HCT116 (cell line): Measurements from ENCODE around the gene UBE2N. TPM values are rescaled to one million over a fixed set of nuclear protein-coding genes. Genes with fewer than 3 reads are reported as not detected.

Experiments
- ATAC-seq: fragments of 200-7000 bp; cut with Tn5 transposase; 2 replicates; pipeline ENCODE4 v1.9.1; 2020; ENCODE audit warnings: mild to moderate bottlenecking, moderate library complexity
- BruUV-seq: library from RNA; stranded (reverse); fragments of 400-500 nt; replicated peaks from 2 replicates; lab custom pipeline; 2021; lab: Mats Ljungman, UMichigan
- CTCF ChIA-PET: fragments of 300-600 bp; sonication (Branson Sonifier 250); formaldehyde crosslinking; loops from one replicate; lab custom pipeline; 2021; ENCODE audit warnings: antibody characterized with exemption; lab: Charles Lee
- POLR2A ChIA-PET: fragments of 300-600, 350-600 bp; sonication (Branson Sonifier 250); formaldehyde crosslinking; loops from one replicate; lab custom pipeline; 2021; ENCODE audit warnings: antibody characterized with exemption; lab: Charles Lee
- RAD21 ChIA-PET, 2 experiments: fragments of 300-600 bp; sonication (Branson Sonifier 250); formaldehyde crosslinking; loops; one replicate each; lab custom pipeline; 2023; ENCODE audit warnings: low total read pairs in 2 of 2; ENCODE audit not compliant: uncharacterized antibody in 2 of 2, unreplicated experiment in 2 of 2, low non-redundant PET in 1 of 2; lab: Charles Lee
- DNase-seq: peaks from one replicate; pipeline ENCODE4 v3.0.0-alpha.2; 2010; ENCODE audit warnings: low read depth, low spot score
- H2AFZ ChIP-seq: fragments of 200-600 bp; shearing (Covaris generic), sonication (generic); 2 replicates; pipeline ENCODE4 v1.6.1; 2017; ENCODE audit warnings: low read depth, mixed run types, mixed read lengths, antibody characterized with exemption, low read length; ENCODE audit not compliant: poor library complexity, severe bottlenecking
- H3K27ac ChIP-seq: 2 replicates; pipeline ENCODE4 v1.5.1; 2012; ENCODE audit warnings: low read depth, low read length
- H3K27me3 ChIP-seq: fragments of 200-600 bp; sonication (generic); 2 replicates; pipeline ENCODE4 v1.6.1; 2016; ENCODE audit warnings: mixed run types, low read length, mixed read lengths; ENCODE audit not compliant: insufficient read depth
- H3K36me3 ChIP-seq, 2 experiments: fragments of 200-500 bp in 1 of 2; fragments of 200-600 bp in 1 of 2; sonication (Bioruptor generic) in 1 of 2; sonication (generic) in 1 of 2; 2 replicates each; pipeline versions ENCODE4 v1.5.1 to v1.6.1; 2014 to 2016; ENCODE audit warnings: low read length in 2 of 2, inconsistent platforms in 1 of 2, mixed read lengths in 1 of 2, mixed run types in 1 of 2; ENCODE audit not compliant: insufficient read depth in 2 of 2, control insufficient read depth in 1 of 2
- H3K4me1 ChIP-seq, 2 experiments: fragments of 200-600 bp in 1 of 2; sonication (generic) in 1 of 2; 2 replicates each; pipeline versions ENCODE4 v1.5.1 to v1.6.1; 2012 to 2017; ENCODE audit warnings: low read length in 2 of 2, inconsistent platforms in 1 of 2, mild to moderate bottlenecking in 1 of 2, mixed read lengths in 1 of 2, mixed run types in 1 of 2, moderate library complexity in 1 of 2; ENCODE audit not compliant: insufficient read depth in 2 of 2, control insufficient read depth in 1 of 2
- H3K4me2 ChIP-seq: fragments of 200-600 bp; sonication (generic); 2 replicates; pipeline ENCODE4 v1.6.1; 2017; ENCODE audit warnings: mixed run types, low read length, mixed read lengths
- H3K4me3 ChIP-seq, 2 experiments: fragments of 200-600 bp in 1 of 2; sonication (generic) in 1 of 2; replicated peaks in 1 of 2; 2 replicates each; pipeline ENCODE4 v1.5.1; 2011 to 2016; ENCODE audit warnings: low read length in 2 of 2, control low read depth in 1 of 2, low read depth in 1 of 2, mild to moderate bottlenecking in 1 of 2, mixed read lengths in 1 of 2, mixed run types in 1 of 2
- H3K79me2 ChIP-seq: fragments of 200-600 bp; sonication (generic); 2 replicates; pipeline ENCODE4 v1.6.1; 2017; ENCODE audit warnings: mild to moderate bottlenecking, mixed run types, low read length, moderate library complexity, mixed read lengths; ENCODE audit not compliant: insufficient read depth
- H3K9ac ChIP-seq: fragments of 200-600 bp; sonication (generic); 2 replicates; pipeline ENCODE4 v1.6.1; 2016; ENCODE audit warnings: low read length, mixed read lengths
- H3K9me2 ChIP-seq: fragments of 200-600 bp; sonication (generic), shearing (Covaris generic); 2 replicates; pipeline ENCODE4 v1.6.1; 2017; ENCODE audit warnings: mixed run types, mild to moderate bottlenecking, moderate library complexity; ENCODE audit not compliant: insufficient read depth
- H3K9me3 ChIP-seq, 2 experiments: fragments of 200-500 bp in 1 of 2; fragments of 200-600 bp in 1 of 2; sonication (Bioruptor generic) in 1 of 2; sonication (generic) in 1 of 2; 2 replicates each; pipeline ENCODE4 v1.6.1; 2014 to 2017; ENCODE audit warnings: low read length in 2 of 2, mixed read lengths in 2 of 2, inconsistent platforms in 1 of 2, low read depth in 1 of 2, mild to moderate bottlenecking in 1 of 2, mixed run types in 1 of 2, moderate library complexity in 1 of 2; ENCODE audit not compliant: control insufficient read depth in 1 of 2, insufficient read depth in 1 of 2
- H4K20me1 ChIP-seq: fragments of 200-600 bp; sonication (generic), shearing (Covaris generic); 2 replicates; pipeline ENCODE4 v1.6.1; 2017; ENCODE audit warnings: mixed run types, mild to moderate bottlenecking, moderate library complexity; ENCODE audit not compliant: insufficient read depth
- CBX3 ChIP-seq: IDR thresholded peaks from 2 replicates; pipeline ENCODE4 v1.6.1; 2012; ENCODE audit warnings: low read depth
- CEBPB ChIP-seq: IDR thresholded peaks from 2 replicates; pipeline ENCODE4 v1.6.1; 2012; ENCODE audit warnings: low read depth
- JUND ChIP-seq: IDR thresholded peaks from 2 replicates; pipeline ENCODE4 v1.6.1; 2012
- POLR2A ChIP-seq: IDR thresholded peaks from 2 replicates; pipeline ENCODE4 v1.7.0; 2011; ENCODE audit warnings: borderline replicate concordance; ENCODE audit not compliant: insufficient read depth, insufficient read length; ENCODE audit errors: extremely low read depth
- SIN3A ChIP-seq: IDR thresholded peaks from 2 replicates; pipeline ENCODE4 v1.6.1; 2012; ENCODE audit warnings: low read depth
- SP1 ChIP-seq: IDR thresholded peaks from 2 replicates; pipeline ENCODE4 v1.6.1; 2012; ENCODE audit warnings: low read depth
- TCF7L2 ChIP-seq: IDR thresholded peaks from 2 replicates; pipeline ENCODE4 v1.7.0; 2011; ENCODE audit warnings: borderline replicate concordance, inconsistent platforms; ENCODE audit not compliant: insufficient read depth, insufficient read length; ENCODE audit errors: extremely low read depth
- ZNF274 ChIP-seq: fragments of 200-500 bp; sonication (Bioruptor generic); IDR thresholded peaks from 2 replicates; pipeline ENCODE4 v1.6.1; 2014; ENCODE audit warnings: mild to moderate bottlenecking, low read depth, low read length, inconsistent platforms
- intact Hi-C: fragments of 100-400 bp; cut with micrococcal nuclease; formaldehyde crosslinking; loops from 2 replicates; pipeline ENCODE4 v1.10.0; 2022
- total RNA-seq: library from RNA; stranded (reverse); gene quantifications from one replicate; pipeline ENCODE4 v1.2.1, GENCODE V29; 2021; ENCODE audit not compliant: unreplicated experiment
- TF ChIP-seq, protein P1 (sequence below): IDR thresholded peaks from 2 replicates; pipeline ENCODE4 v1.6.1; 2012
- TF ChIP-seq, protein P2 (sequence below): IDR thresholded peaks from 2 replicates; pipeline ENCODE4 v1.6.1; 2012; ENCODE audit warnings: low read depth

UBE2N gene
- total RNA-seq, 1 experiment from 2014 or later: 140 TPM

DNA sequence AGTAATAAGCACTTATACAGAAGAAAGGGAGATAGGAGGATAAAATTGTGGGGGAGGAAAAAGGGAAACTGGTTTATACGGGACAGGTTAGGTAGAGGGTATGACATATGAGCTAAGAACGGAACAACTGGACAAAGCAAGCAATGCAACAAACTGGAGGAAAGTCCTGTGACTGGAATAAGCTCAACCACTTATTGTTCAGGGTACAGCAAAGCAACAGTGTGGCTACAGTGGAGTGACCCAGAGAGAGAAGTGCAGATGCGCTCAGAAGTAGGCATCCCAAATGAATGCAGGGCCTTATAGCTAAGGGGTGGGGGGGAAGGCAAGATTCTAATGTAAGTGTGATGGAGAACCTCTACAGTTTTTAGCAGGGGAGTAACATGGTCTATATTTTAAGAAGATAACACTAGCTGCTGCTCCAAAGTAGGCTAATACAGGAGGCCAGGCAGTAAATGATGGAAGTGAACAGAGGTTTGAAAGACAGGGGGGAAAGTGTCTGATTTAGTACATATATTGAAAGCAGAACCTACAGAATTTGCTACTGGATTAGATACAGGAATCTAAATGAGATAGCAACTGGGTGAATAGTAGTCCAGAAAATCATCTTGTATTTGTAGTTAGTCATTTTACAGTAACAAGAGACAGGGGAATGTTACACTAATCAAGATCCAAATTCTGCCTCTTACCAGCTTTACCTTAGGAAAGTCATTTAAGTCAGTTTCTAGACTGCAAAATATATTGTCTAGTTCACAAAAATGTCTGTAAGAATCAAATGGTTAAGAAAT lies 3.3 kb downstream of the UBE2N start:
- Histone ChIP-seq H3K4me1 (peaks cover 20 to 36% of the 10 kb centered on the region in 2 experiments; a peak in 3 of 4 replicates), H3K9me3 (no peaks in the 10 kb centered on the region), H3K9ac (no peak overlapping the region), H3K9me2 (no peaks in the 10 kb centered on the region), H3K36me3 (no peaks in the 10 kb centered on the region), H4K20me1 (peaks cover 48% of the 10 kb centered on the region; the same call in 1 of the 2 replicates), H3K4me3 (no peak overlapping the region), H3K79me2 (peaks cover 83% of the 10 kb centered on the region), H3K4me2 (no peak overlapping the region), H3K27me3 (no peaks in the 10 kb centered on the region), H2AFZ (no peak overlapping the region), H3K27ac (no peak overlapping the region)
- DNase-seq (no peak), ATAC-seq (no peak)
- TF ChIP-seq POLR2A (no peak), CBX3 (no peak), CEBPB (no peak), SP1 (no peak), JUND (no peak), TCF7L2 (no peak), SIN3A (no peak), ZNF274 (no peak)
- TF ChIP-seq, protein P1, sequence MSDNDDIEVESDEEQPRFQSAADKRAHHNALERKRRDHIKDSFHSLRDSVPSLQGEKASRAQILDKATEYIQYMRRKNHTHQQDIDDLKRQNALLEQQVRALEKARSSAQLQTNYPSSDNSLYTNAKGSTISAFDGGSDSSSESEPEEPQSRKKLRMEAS: no peak
- TF ChIP-seq, protein P2, sequence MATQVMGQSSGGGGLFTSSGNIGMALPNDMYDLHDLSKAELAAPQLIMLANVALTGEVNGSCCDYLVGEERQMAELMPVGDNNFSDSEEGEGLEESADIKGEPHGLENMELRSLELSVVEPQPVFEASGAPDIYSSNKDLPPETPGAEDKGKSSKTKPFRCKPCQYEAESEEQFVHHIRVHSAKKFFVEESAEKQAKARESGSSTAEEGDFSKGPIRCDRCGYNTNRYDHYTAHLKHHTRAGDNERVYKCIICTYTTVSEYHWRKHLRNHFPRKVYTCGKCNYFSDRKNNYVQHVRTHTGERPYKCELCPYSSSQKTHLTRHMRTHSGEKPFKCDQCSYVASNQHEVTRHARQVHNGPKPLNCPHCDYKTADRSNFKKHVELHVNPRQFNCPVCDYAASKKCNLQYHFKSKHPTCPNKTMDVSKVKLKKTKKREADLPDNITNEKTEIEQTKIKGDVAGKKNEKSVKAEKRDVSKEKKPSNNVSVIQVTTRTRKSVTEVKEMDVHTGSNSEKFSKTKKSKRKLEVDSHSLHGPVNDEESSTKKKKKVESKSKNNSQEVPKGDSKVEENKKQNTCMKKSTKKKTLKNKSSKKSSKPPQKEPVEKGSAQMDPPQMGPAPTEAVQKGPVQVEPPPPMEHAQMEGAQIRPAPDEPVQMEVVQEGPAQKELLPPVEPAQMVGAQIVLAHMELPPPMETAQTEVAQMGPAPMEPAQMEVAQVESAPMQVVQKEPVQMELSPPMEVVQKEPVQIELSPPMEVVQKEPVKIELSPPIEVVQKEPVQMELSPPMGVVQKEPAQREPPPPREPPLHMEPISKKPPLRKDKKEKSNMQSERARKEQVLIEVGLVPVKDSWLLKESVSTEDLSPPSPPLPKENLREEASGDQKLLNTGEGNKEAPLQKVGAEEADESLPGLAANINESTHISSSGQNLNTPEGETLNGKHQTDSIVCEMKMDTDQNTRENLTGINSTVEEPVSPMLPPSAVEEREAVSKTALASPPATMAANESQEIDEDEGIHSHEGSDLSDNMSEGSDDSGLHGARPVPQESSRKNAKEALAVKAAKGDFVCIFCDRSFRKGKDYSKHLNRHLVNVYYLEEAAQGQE: no peak
- BruUV-seq: no TSS peak
- POLR2A ChIA-PET: no interaction called here
- intact Hi-C loops: no loop called here
- CTCF ChIA-PET: interaction anchor here (0.6 to 0.8 kb wide), 2 partner anchors 662 to 664 kb away, joined by 3 read pairs; no protein-coding TSS in a partner anchor
- RAD21 ChIA-PET: interaction anchor here in 1 of 2 experiments (0.5 kb wide), 1 partner anchor 9 kb away, joined by 3 read pairs; no protein-coding TSS in a partner anchor
